ENCODE results near the gene PAWR. TPM values are rescaled to one million over a fixed set of nuclear protein-coding genes. Genes with fewer than 3 reads are reported as not detected.

Gene PAWR
- total and polyA plus RNA-seq, 5 donors from 2014 or later = 0.20 to 5.8 (median 1.3) TPM

DNA sequence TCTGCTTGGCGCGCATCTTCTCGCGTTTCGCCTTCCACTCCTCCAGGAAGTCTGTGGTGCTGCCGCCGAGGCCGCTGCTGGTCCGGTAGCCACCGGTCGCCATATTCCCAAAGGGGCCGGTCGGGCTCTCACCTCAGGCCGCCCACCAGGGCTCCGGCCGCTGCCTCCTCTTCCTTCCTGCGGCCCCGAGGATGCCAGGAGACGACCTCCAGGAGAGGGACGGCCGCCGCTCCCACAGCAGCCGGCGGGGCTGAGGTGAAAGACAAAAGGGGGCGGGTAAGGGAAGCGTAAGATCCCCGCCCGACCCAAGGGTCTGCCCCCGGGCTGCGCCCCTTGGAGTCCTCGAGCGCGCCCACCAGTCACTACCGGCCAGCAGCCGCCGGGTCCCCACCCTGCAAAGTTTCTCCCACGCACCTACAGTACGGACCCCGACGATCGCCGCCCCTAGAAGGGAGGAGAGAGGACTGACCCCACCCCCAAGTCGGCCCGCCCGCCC lies 574 bp downstream of the PAWR start:
- Histone ChIP-seq H3K27me3 (ENCODE audit: control insufficient read depth, insufficient read depth, low read length) (peaks cover 40% of the 10 kb centered on the region), H3K36me3 (ENCODE audit: control insufficient read depth, insufficient read depth, low read length) (no peaks in the 10 kb centered on the region), H3K9me3 (ENCODE audit: control insufficient read depth in 2 of 2, low read length in 2 of 2) (no peaks in the 10 kb centered on the region), H3K4me1 (ENCODE audit: control insufficient read depth, insufficient read depth, low read length, poor library complexity, severe bottlenecking) (peaks cover 13% of the 10 kb centered on the region), H3K27ac (ENCODE audit: insufficient read depth, low read length, poor library complexity, severe bottlenecking) (no peak overlapping the region), H3K4me3 (ENCODE audit: low read depth, low read length) (no peak overlapping the region)
- DNase-seq = no peak
- peak; percentile 19 to 31 for ATAC-seq (ENCODE audit: low read depth in 2 of 2)
- Mint-ChIP-seq H3K4me3 (peak overlapping the region; percentile 37 to 85 (median 78)), H3K4me1 (peaks cover 5 to 22% (median 15%) of the 10 kb centered on the region in 4 donors), H3K36me3 (no peaks in the 10 kb centered on the region), H3K27ac (no peak overlapping the region), H3K27me3 (peaks cover 80% of the 10 kb centered on the region), H3K9me3 (peaks cover 0 to 6% (median 0%) of the 10 kb centered on the region in 7 donors)

DNA sequence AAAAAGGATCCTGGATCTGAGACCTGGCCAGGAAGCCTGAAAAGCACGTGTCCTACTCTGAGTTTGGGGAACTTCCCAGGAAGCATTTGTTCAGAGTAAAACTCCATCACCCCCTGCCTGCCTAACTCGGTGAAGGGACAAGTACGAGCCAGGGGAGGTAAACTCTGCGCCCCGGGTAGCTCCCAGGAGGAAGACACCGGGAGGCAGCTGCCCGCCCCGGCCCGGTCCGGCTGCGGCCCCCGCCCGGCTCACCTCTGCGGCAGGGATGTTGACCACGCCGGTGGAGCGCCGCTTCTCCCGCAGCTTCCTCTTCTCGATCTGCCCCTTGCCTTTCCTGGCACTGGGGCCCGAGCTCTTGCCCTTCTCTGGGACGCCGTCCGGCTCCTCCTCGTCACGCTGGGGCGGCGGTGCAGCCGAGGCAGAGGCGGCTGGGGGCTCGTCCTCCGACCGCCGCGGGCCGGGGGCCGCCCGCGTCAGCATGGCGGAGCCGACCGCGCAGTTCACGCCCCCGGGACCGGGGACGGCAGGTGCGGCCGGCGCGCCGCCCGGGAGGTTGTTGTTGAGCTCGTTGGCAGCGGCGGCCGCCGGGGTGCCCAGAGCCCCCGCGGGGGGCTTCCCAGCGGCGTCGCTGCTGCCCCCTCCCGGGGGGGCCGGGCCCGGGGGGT lies 1.2 kb downstream of the PAWR start:
- no peaks in the 10 kb centered on the region for H3K9me3 ChIP-seq (ENCODE audit: control insufficient read depth in 2 of 2, low read length in 2 of 2)
- no peaks in the 10 kb centered on the region for H3K36me3 ChIP-seq (ENCODE audit: control insufficient read depth, insufficient read depth, low read length)
- no peak overlapping the region for H3K27ac ChIP-seq (ENCODE audit: insufficient read depth, low read length, poor library complexity, severe bottlenecking)
- Mint-ChIP-seq H3K27ac (no peak overlapping the region), H3K27me3 (peaks cover 75% of the 10 kb centered on the region), H3K9me3 (peaks cover 0 to 6% (median 0%) of the 10 kb centered on the region in 7 donors), H3K36me3 (no peaks in the 10 kb centered on the region), H3K4me1 (peaks cover 5 to 22% (median 15%) of the 10 kb centered on the region in 4 donors), H3K4me3 (peak overlapping the region; percentile 77 to 91 (median 88))
- H3K4me3 ChIP-seq (ENCODE audit: low read depth, low read length) = peak overlapping the region; percentile 49
- H3K27me3 ChIP-seq (ENCODE audit: control insufficient read depth, insufficient read depth, low read length) = peaks cover 40% of the 10 kb centered on the region
- ATAC-seq (ENCODE audit: low read depth in 2 of 2) = no peak
- peaks cover 13% of the 10 kb centered on the region for H3K4me1 ChIP-seq (ENCODE audit: control insufficient read depth, insufficient read depth, low read length, poor library complexity, severe bottlenecking)
- DNase-seq = peak in 1 of 3 donors; percentile 5

DNA sequence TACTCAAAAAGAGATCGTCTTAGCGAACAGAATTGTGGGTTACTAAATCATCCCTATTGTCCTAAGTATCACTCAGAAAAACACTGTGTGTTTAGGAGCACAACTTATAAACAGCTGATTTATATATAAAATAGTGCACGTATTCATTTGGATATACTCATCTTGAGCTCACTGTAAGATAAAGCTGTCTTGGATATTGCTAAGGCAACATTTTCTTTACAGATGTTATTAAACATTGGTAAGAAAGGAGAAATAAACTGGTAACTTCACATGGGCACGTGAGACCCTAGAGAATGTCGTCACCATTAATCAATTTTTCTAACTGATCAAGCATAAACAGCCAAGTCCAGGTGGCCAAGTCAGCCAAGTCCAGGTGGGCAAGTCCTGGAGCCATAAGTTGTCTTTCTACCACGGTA lies 1.7 kb downstream of the PAWR start:
- no peak for DNase-seq
- H3K4me3 ChIP-seq (ENCODE audit: low read depth, low read length) = peak overlapping the region; percentile 49
- Mint-ChIP-seq H3K36me3 (no peaks in the 10 kb centered on the region), H3K27me3 (peaks cover 78% of the 10 kb centered on the region), H3K4me1 (peaks cover 5 to 22% (median 15%) of the 10 kb centered on the region in 4 donors), H3K9me3 (peaks cover 0 to 6% (median 0%) of the 10 kb centered on the region in 7 donors), H3K4me3 (peak overlapping the region; percentile 77 to 91 (median 88)), H3K27ac (no peak overlapping the region)
- no peaks in the 10 kb centered on the region for H3K9me3 ChIP-seq (ENCODE audit: control insufficient read depth in 2 of 2, low read length in 2 of 2)
- H3K27ac ChIP-seq (ENCODE audit: insufficient read depth, low read length, poor library complexity, severe bottlenecking) = no peak overlapping the region
- ATAC-seq (ENCODE audit: low read depth in 2 of 2) = no peak
- peaks cover 40% of the 10 kb centered on the region for H3K27me3 ChIP-seq (ENCODE audit: control insufficient read depth, insufficient read depth, low read length)
- H3K4me1 ChIP-seq (ENCODE audit: control insufficient read depth, insufficient read depth, low read length, poor library complexity, severe bottlenecking) = peaks cover 13% of the 10 kb centered on the region
- no peaks in the 10 kb centered on the region for H3K36me3 ChIP-seq (ENCODE audit: control insufficient read depth, insufficient read depth, low read length)

DNA sequence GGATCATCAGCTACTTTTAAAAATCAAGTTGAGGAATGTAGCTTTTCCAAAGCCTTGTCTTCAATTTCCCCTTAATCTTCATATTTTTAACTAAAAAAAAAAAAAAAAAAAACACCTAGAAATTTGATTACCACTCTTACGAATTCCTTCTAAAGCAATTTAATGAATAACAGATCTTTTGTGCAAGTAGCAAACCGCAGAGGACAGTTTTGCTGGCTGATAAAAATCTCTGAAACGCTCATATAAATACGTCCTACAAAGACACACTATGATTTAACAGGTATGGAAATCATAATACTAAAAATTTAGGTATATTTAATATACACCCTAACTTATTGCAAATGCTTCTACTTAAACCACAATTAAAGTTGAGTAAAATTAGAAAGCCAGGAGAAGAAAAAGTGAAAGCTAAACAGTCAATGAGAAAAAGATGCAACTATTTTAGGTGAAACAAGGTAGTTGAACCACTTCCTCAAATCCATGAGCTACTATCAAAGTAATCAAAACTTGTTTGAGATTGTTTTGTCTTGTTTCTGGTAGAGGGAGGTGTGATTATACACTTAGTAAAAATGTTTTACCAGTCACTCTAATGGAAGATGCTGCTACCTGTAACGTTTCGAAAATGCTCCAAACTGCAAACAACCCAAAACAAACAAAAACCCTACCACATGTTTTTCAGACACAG lies 2.2 kb downstream of the PAWR start:
- H3K4me3 Mint-ChIP-seq = peak overlapping the region; percentile 77 to 91 (median 88)
- H3K27me3 ChIP-seq (ENCODE audit: control insufficient read depth, insufficient read depth, low read length) = peaks cover 38% of the 10 kb centered on the region
- H3K36me3 ChIP-seq (ENCODE audit: control insufficient read depth, insufficient read depth, low read length) = no peaks in the 10 kb centered on the region
- peaks cover 76% of the 10 kb centered on the region for H3K27me3 Mint-ChIP-seq
- peaks cover 13% of the 10 kb centered on the region for H3K4me1 ChIP-seq (ENCODE audit: control insufficient read depth, insufficient read depth, low read length, poor library complexity, severe bottlenecking)
- H3K27ac ChIP-seq (ENCODE audit: insufficient read depth, low read length, poor library complexity, severe bottlenecking) = no peak overlapping the region
- no peaks in the 10 kb centered on the region for H3K36me3 Mint-ChIP-seq
- H3K27ac Mint-ChIP-seq = no peak overlapping the region
- H3K4me1 Mint-ChIP-seq = peaks cover 5 to 22% (median 15%) of the 10 kb centered on the region in 4 donors
- H3K4me3 ChIP-seq (ENCODE audit: low read depth, low read length) = peak overlapping the region; percentile 49
- ATAC-seq (ENCODE audit: low read depth in 2 of 2) (no peak), DNase-seq (peak in 1 of 3 donors; percentile 4)
- peaks cover 0 to 5% (median 0%) of the 10 kb centered on the region in 7 donors for H3K9me3 Mint-ChIP-seq
- no peaks in the 10 kb centered on the region for H3K9me3 ChIP-seq (ENCODE audit: control insufficient read depth in 2 of 2, low read length in 2 of 2)

DNA sequence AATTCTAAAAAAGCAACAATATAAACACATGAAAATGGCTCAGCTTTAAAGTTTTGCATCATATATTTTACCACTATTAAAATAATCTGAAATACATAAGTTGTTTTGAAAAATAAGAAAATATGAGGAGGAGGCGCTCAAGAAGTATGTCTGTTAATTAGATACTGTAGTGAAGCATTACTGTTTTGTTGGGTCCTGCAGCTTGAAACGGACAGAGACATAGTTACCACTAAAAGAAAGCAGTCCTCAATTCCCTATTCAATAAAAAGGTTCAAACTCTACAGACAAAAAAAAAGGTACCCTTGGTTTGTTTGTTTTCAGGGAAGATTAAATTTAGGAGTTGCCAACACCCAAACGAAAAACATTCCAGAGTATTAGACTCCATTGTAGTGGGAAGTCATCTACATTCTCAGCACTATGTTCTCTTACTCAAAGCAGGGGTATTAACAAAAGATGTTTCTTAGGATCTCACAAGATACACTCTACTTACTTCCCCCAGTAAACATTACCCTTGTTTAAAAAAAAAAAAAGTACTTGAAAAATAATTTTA lies 3.0 kb downstream of the PAWR start:
- no peak overlapping the region for H3K27ac Mint-ChIP-seq
- H3K36me3 Mint-ChIP-seq = no peaks in the 10 kb centered on the region
- no peak for DNase-seq
- H3K27me3 Mint-ChIP-seq = peaks cover 69% of the 10 kb centered on the region
- Histone ChIP-seq H3K4me1 (ENCODE audit: control insufficient read depth, insufficient read depth, low read length, poor library complexity, severe bottlenecking) (peaks cover 13% of the 10 kb centered on the region), H3K36me3 (ENCODE audit: control insufficient read depth, insufficient read depth, low read length) (no peaks in the 10 kb centered on the region), H3K9me3 (ENCODE audit: control insufficient read depth in 2 of 2, low read length in 2 of 2) (no peaks in the 10 kb centered on the region), H3K27me3 (ENCODE audit: control insufficient read depth, insufficient read depth, low read length) (peaks cover 36% of the 10 kb centered on the region), H3K27ac (ENCODE audit: insufficient read depth, low read length, poor library complexity, severe bottlenecking) (no peak overlapping the region), H3K4me3 (ENCODE audit: low read depth, low read length) (no peak overlapping the region)
- peaks cover 5 to 22% (median 15%) of the 10 kb centered on the region in 4 donors for H3K4me1 Mint-ChIP-seq
- no peak overlapping the region for H3K4me3 Mint-ChIP-seq
- ATAC-seq (ENCODE audit: low read depth in 2 of 2) = no peak
- peaks cover 0 to 4% (median 0%) of the 10 kb centered on the region in 7 donors for H3K9me3 Mint-ChIP-seq

DNA sequence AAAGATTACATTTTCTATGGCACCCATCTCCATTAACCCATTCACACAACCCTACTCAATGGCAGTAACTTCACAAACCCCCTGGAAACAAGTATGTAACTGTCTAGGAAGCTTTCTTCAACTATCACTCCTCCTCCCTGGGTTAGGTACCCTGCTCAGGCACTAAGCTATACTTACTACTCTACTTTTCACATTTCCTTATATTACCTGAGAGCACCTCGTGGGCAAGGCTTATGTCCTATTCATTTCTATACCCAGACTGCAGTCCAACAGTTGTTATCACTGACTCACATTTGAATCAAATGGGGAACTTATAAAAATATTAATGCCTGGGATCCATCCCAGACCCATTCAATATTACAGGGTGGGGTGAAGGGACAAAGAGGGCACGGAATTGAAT lies 4.6 kb downstream of the PAWR start:
- peaks cover 3 to 17% (median 13%) of the 10 kb centered on the region in 4 donors for H3K4me1 Mint-ChIP-seq
- no peaks in the 10 kb centered on the region for H3K36me3 Mint-ChIP-seq
- no peak for DNase-seq
- peaks cover 0 to 4% (median 0%) of the 10 kb centered on the region in 7 donors for H3K9me3 Mint-ChIP-seq
- ATAC-seq (ENCODE audit: low read depth in 2 of 2) = no peak
- H3K27me3 ChIP-seq (ENCODE audit: control insufficient read depth, insufficient read depth, low read length) = peaks cover 26% of the 10 kb centered on the region
- no peaks in the 10 kb centered on the region for H3K36me3 ChIP-seq (ENCODE audit: control insufficient read depth, insufficient read depth, low read length)
- H3K27me3 Mint-ChIP-seq = peaks cover 58% of the 10 kb centered on the region
- no peaks in the 10 kb centered on the region for H3K9me3 ChIP-seq (ENCODE audit: control insufficient read depth in 2 of 2, low read length in 2 of 2)
- no peak overlapping the region for H3K4me3 ChIP-seq (ENCODE audit: low read depth, low read length)
- no peak overlapping the region for H3K27ac Mint-ChIP-seq
- H3K27ac ChIP-seq (ENCODE audit: insufficient read depth, low read length, poor library complexity, severe bottlenecking) = no peak overlapping the region
- H3K4me1 ChIP-seq (ENCODE audit: control insufficient read depth, insufficient read depth, low read length, poor library complexity, severe bottlenecking) = peaks cover 13% of the 10 kb centered on the region
- no peak overlapping the region for H3K4me3 Mint-ChIP-seq

DNA sequence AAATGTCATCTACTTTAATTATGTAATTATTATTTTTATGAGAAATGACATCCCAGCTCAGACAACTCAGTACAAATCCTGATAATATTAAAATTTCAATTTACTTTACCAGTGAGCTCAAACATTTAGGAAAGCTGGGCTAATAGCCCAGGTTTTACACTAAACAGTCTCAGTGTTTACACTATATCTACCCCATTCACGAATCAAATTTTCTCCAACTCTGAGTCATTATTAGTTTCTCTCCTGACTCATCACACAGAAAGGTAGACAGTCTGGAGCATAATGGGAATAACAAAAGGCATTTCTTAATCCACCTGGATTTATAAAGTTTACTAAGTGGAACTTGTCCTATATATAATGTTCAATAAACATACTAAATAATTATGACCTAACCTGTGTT lies 5.7 kb downstream of the PAWR start:
- Histone ChIP-seq H3K9me3 (ENCODE audit: control insufficient read depth in 2 of 2, low read length in 2 of 2) (no peaks in the 10 kb centered on the region), H3K36me3 (ENCODE audit: control insufficient read depth, insufficient read depth, low read length) (no peaks in the 10 kb centered on the region), H3K4me3 (ENCODE audit: low read depth, low read length) (no peak overlapping the region), H3K27me3 (ENCODE audit: control insufficient read depth, insufficient read depth, low read length) (peaks cover 26% of the 10 kb centered on the region), H3K27ac (ENCODE audit: insufficient read depth, low read length, poor library complexity, severe bottlenecking) (no peak overlapping the region), H3K4me1 (ENCODE audit: control insufficient read depth, insufficient read depth, low read length, poor library complexity, severe bottlenecking) (peaks cover 9% of the 10 kb centered on the region)
- Mint-ChIP-seq H3K27ac (no peak overlapping the region), H3K36me3 (no peaks in the 10 kb centered on the region), H3K4me3 (no peak overlapping the region), H3K27me3 (peaks cover 48% of the 10 kb centered on the region), H3K4me1 (peaks cover 3 to 17% (median 12%) of the 10 kb centered on the region in 4 donors), H3K9me3 (peaks cover 0 to 4% (median 0%) of the 10 kb centered on the region in 7 donors)
- ATAC-seq (ENCODE audit: low read depth in 2 of 2) (no peak), DNase-seq (no peak)
